K562 (cell line): ENCODE results near the gene TTBK2. TPM values are rescaled to one million over a fixed set of nuclear protein-coding genes. Genes with fewer than 3 reads are reported as not detected.

ENCODE experiments used
- DDX20 ChIP-seq: fragments of 450-650 bp; IDR thresholded peaks from 2 replicates; pipeline ENCODE4 v1.6.1; 2016; ENCODE audit warnings: missing genetic modification characterization, low read depth, mild to moderate bottlenecking, missing compliant biosample characterization, moderate library complexity
- E2F3 ChIP-seq: fragments of 250-450 bp; sonication (Bioruptor Pico); IDR thresholded peaks from 2 replicates; pipeline ENCODE4 v1.4.0; 2020; ENCODE audit warnings: mild to moderate bottlenecking
- EGR1 ChIP-seq: fragments of 450-650 bp; conservative IDR thresholded peaks from 2 replicates; pipeline ENCODE4 v1.6.1; 2017; ENCODE audit warnings: mild to moderate bottlenecking
- FOXA3 ChIP-seq, 2 experiments: fragments of 450-650 bp in 1 of 2; sonication (generic) in 1 of 2; formaldehyde crosslinking; IDR thresholded peaks in 1 of 2; conservative IDR thresholded peaks in 1 of 2; 2 replicates each; pipeline versions ENCODE4 v1.4.0 to v1.8.0; 2020 to 2022; ENCODE audit warnings: mild to moderate bottlenecking in 2 of 2, missing genetic modification reagents in 1 of 2
- FOXK2 ChIP-seq, 2 experiments: fragments of 450-650 bp; IDR thresholded peaks in 1 of 2; conservative IDR thresholded peaks in 1 of 2; 2 replicates each; pipeline ENCODE4 v1.6.1; 2016; ENCODE audit warnings: low read depth in 2 of 2, mild to moderate bottlenecking in 1 of 2
- HDAC1 ChIP-seq, 2 experiments: fragments of 450-650 bp; IDR thresholded peaks; 2 replicates each; pipeline ENCODE4 v1.6.1; 2016 to 2017; ENCODE audit warnings: inconsistent platforms in 1 of 2, mild to moderate bottlenecking in 1 of 2, moderate library complexity in 1 of 2
- MED1 ChIP-seq: sonication (generic); formaldehyde crosslinking; IDR thresholded peaks from 2 replicates; pipeline ENCODE4 v1.8.1; 2023; ENCODE audit warnings: missing genetic modification reagents, borderline replicate concordance
- NR2C2 ChIP-seq, 2 experiments: fragments of 200-800 bp in 1 of 2; sonication (Bioruptor generic) in 1 of 2; sonication (generic) in 1 of 2; formaldehyde crosslinking in 1 of 2; IDR thresholded peaks; 2 replicates each; pipeline versions ENCODE4 v1.6.1 to v1.8.0; 2016 to 2022; ENCODE audit warnings: mild to moderate bottlenecking in 1 of 2, missing compliant biosample characterization in 1 of 2, missing genetic modification characterization in 1 of 2, missing genetic modification reagents in 1 of 2
- NR2F6 ChIP-seq: fragments of 450-650 bp; formaldehyde crosslinking; IDR thresholded peaks from 2 replicates; pipeline ENCODE4 v1.4.0; 2020; ENCODE audit warnings: mild to moderate bottlenecking
- NR3C1 ChIP-seq: sonication (generic); formaldehyde crosslinking; IDR thresholded peaks from 2 replicates; pipeline ENCODE4 v1.8.1; 2022; ENCODE audit warnings: missing genetic modification reagents
- PBX2 ChIP-seq, 2 experiments: IDR thresholded peaks in 1 of 2; conservative IDR thresholded peaks in 1 of 2; 2 replicates each; pipeline ENCODE4 v1.6.1; 2016; ENCODE audit warnings: low read depth in 2 of 2, mild to moderate bottlenecking in 1 of 2, missing compliant biosample characterization in 1 of 2, missing genetic modification characterization in 1 of 2, moderate library complexity in 1 of 2
- POLR2A ChIP-seq: fragments of 450-650 bp; conservative IDR thresholded peaks from 2 replicates; pipeline ENCODE4 v1.6.1; 2016
- POLR2AphosphoS5 ChIP-seq: IDR thresholded peaks from 2 replicates; pipeline ENCODE4 v1.6.1; 2011; ENCODE audit warnings: mild to moderate bottlenecking, low read depth, low read length, moderate library complexity; ENCODE audit not compliant: control insufficient read depth, insufficient read depth
- POLR2B ChIP-seq: fragments of 450-650 bp; IDR thresholded peaks from 2 replicates; pipeline ENCODE4 v1.6.1; 2018; ENCODE audit warnings: low read depth; ENCODE audit not compliant: partially characterized antibody
- RBM17 ChIP-seq: fragments of 200-400 bp; formaldehyde crosslinking; IDR thresholded peaks from 2 replicates; pipeline ENCODE4 v1.6.1; 2017; ENCODE audit warnings: low read depth, mild to moderate bottlenecking, low read length, borderline replicate concordance
- RFX1 ChIP-seq: fragments of 450-650 bp; IDR thresholded peaks from 2 replicates; pipeline ENCODE4 v1.6.1; 2016; ENCODE audit warnings: mild to moderate bottlenecking, moderate library complexity
- SIN3B ChIP-seq: fragments of 450-650 bp; IDR thresholded peaks from 2 replicates; pipeline ENCODE4 v1.6.1; 2017; ENCODE audit warnings: low read depth, mild to moderate bottlenecking, moderate library complexity
- SP2 ChIP-seq: IDR thresholded peaks from 2 replicates; pipeline ENCODE4 v1.6.1; 2011; ENCODE audit warnings: mild to moderate bottlenecking, low read depth, low read length, moderate library complexity; ENCODE audit not compliant: poor library complexity, severe bottlenecking; ENCODE audit errors: extremely low read depth
- TFAM ChIP-seq: fragments of 250-450 bp; sonication (Bioruptor Pico); conservative IDR thresholded peaks from 2 replicates; pipeline ENCODE4 v1.5.0; 2021; ENCODE audit warnings: mild to moderate bottlenecking, moderate library complexity
- ZBTB7A ChIP-seq: IDR thresholded peaks from 2 replicates; pipeline ENCODE4 v1.6.1; 2011; ENCODE audit warnings: low read depth, mild to moderate bottlenecking, low read length, moderate library complexity, borderline replicate concordance; ENCODE audit not compliant: control insufficient read depth
- ZNF224 ChIP-seq: sonication (generic); formaldehyde crosslinking; IDR thresholded peaks from 2 replicates; pipeline ENCODE4 v1.8.0; 2022; ENCODE audit warnings: mild to moderate bottlenecking, missing genetic modification reagents
- ZNF3 ChIP-seq: fragments of 250-450 bp; sonication (Bioruptor Pico); IDR thresholded peaks from 2 replicates; pipeline ENCODE4 v1.5.0; 2021; ENCODE audit warnings: mild to moderate bottlenecking, moderate library complexity
- ZNF431 ChIP-seq: sonication (generic); formaldehyde crosslinking; IDR thresholded peaks from 2 replicates; pipeline ENCODE4 v1.8.0; 2022; ENCODE audit warnings: mild to moderate bottlenecking, missing genetic modification reagents
- ZNF695 ChIP-seq: fragments of 450-650 bp; formaldehyde crosslinking; IDR thresholded peaks from 2 replicates; pipeline ENCODE4 v1.4.0; 2020; ENCODE audit warnings: mild to moderate bottlenecking, moderate library complexity
- ZNF699 ChIP-seq: fragments of 250-450 bp; sonication (Bioruptor Pico); IDR thresholded peaks from 2 replicates; pipeline ENCODE4 v1.8.0; 2021; ENCODE audit warnings: mild to moderate bottlenecking, moderate library complexity; ENCODE audit not compliant: insufficient replicate concordance
- polyA plus RNA-seq, 8 experiments: library from polyadenylated mRNA; depleted of rRNA in 4 of 8; stranded (reverse) in 5 of 8; unstranded in 3 of 8; fragments of >200 nt; fragmentation: Nextera tagmentation in 2 of 8; fragmentation: Illumina TruSeq in 1 of 8; extraction: Ambion mirVana in 2 of 8; extraction: Trizol in 1 of 8; gene quantifications; 2 replicates each; pipeline versions ENCODE4 v1.2.1 to v1.2.3, GENCODE V29; 2011 to 2014; ENCODE audit warnings: inconsistent platforms in 1 of 8, missing spikeins in 1 of 8
- total RNA-seq, 7 experiments: library from RNA; depleted of rRNA in 6 of 7; stranded (reverse); fragments of >200 nt in 6 of 7; fragmentation: Illumina TruSeq in 2 of 7; extraction: Trizol in 2 of 7; gene quantifications; 2 replicates each; pipeline versions ENCODE4 v1.2.1 to v1.2.3, GENCODE V29; 2011 to 2021; ENCODE audit warnings: low replicate concordance in 1 of 7

The TTBK2 gene
- total and polyA plus RNA-seq, 9 of the 15 experiments (the other 6 are each of a cell fraction or from before 2014, with no cell fraction given), result 0.89 to 8.0 (median 4.8) TPM

DNA sequence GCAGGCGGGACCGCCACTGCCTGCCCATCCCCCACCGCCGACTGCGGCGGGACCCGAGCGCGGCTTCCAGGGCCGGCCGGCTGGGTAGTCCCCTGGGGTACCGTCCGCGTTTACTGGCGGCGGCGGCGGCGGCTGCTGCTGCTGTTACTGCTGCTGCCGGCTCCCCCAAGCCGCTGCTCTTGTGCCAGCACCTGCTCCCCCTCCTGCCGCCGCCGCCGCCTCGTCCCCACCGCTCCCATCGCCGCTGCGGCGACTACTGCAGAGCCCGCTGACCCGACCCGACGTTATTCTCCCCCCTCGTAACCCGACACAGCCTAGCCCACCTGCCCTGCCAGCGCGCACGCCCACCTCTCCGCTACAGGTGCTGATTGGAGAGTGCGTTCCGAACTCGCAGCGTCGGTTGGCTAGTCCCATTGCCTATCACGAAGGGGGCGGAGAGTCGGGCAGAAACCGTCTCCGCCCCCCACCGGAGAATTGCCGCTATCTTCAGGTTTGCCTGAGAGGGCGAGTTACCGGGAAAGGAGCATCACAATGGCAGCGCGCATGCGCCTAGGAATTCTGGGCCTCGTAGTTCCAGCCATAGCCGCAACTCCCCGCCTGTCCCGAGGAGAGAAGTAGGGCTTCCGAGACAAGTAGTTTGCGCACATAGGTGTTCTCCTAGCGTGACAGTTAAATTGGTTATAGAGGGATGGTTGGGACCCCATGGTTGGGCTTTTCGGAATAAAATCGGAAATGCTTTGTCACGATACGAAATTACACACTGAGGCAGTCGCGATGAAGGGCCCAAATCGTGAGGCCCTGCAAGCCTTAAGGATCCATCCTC, at the start of gene TTBK2 (continued):
- TF ChIP-seq HDAC1 (IDR thresholded peaks at IDR 0.05), result peak in 1 of 2 experiments; percentile 44; a peak in 2 of 4 replicates
- 0 out of 2 replicates have a peak, but pooled peaks have one; percentile 31 for TF ChIP-seq SIN3B
- TF ChIP-seq ZNF431 (CRISPR knock-in tag), result 0 out of 2 replicates have a peak, but pooled peaks have one; percentile 20
- TF ChIP-seq RFX1, result no peak; the same call in 1 of the 2 replicates
- no peak for TF ChIP-seq NR2C2 (CRISPR knock-in tag; IDR thresholded peaks at IDR 0.05)
- TF ChIP-seq NR2C2 (tag; IDR thresholded peaks at IDR 0.05), result peak; percentile 89
- no peak for TF ChIP-seq NR3C1 (CRISPR knock-in tag)
- peak; percentile 73 for TF ChIP-seq POLR2A
- peak; percentile 92 for TF ChIP-seq PBX2 (CRISPR knock-in tag; IDR thresholded peaks at IDR 0.05; ENCODE audit: low read depth)
- peak; percentile 99 for TF ChIP-seq PBX2 (tag; conservative IDR thresholded peaks at IDR 0.05; ENCODE audit: low read depth)
- no peak for TF ChIP-seq MED1
- TF ChIP-seq ZNF699, result no peak
- no peak for TF ChIP-seq FOXA3 (CRISPR knock-in tag; conservative IDR thresholded peaks at IDR 0.05 in 1 of 2, IDR thresholded peaks at IDR 0.05 in 1 of 2)
- no peak for TF ChIP-seq ZNF224 (CRISPR knock-in tag)
- TF ChIP-seq DDX20, result no peak
- peak; percentile 68 for TF ChIP-seq POLR2B
- no peak for TF ChIP-seq RBM17
- no peak for TF ChIP-seq NR2F6 (CRISPR knock-in tag)
- no peak for TF ChIP-seq ZNF3 (CRISPR knock-in tag)
- TF ChIP-seq FOXK2 (conservative IDR thresholded peaks at IDR 0.05 in 1 of 2, IDR thresholded peaks at IDR 0.05 in 1 of 2; ENCODE audit: low read depth in 2 of 2), result peak; percentile 56 to 64; a peak in 2 of 4 replicates
- no peak for TF ChIP-seq E2F3 (CRISPR knock-in tag)
- no peak for TF ChIP-seq TFAM
- TF ChIP-seq ZBTB7A, result peak; percentile 69; the same call in 1 of the 2 replicates
- peak; percentile 84 for TF ChIP-seq EGR1
- no peak for TF ChIP-seq ZNF695 (CRISPR knock-in tag)
- TF ChIP-seq POLR2AphosphoS5, result peak; percentile 50; the same call in 1 of the 2 replicates
- peak; percentile 94 for TF ChIP-seq SP2
